Epithelial cell of proximal tubule (primary cell): ENCODE results near the gene PATE2. TPM values are rescaled to one million over a fixed set of nuclear protein-coding genes. Genes with fewer than 3 reads are reported as not detected.

ENCODE experiments used
- DNase-seq: peaks from one replicate; pipeline ENCODE4 v3.0.0-alpha.2; 2011; ENCODE audit warnings: low read depth
- H3K4me3 ChIP-seq: 2 replicates; pipeline ENCODE4 v1.5.1; 2011; ENCODE audit warnings: low read depth, mild to moderate bottlenecking, low read length
- CTCF ChIP-seq: conservative IDR thresholded peaks from 2 replicates; pipeline ENCODE4 v1.5.1; 2012; ENCODE audit warnings: low read depth, mild to moderate bottlenecking, low read length
- total RNA-seq: library from RNA; depleted of rRNA; stranded (reverse); fragments of >200 nt; gene quantifications from 2 replicates; pipeline ENCODE4 v1.2.3, GENCODE V29; 2015

Gene PATE2
- 0.07 TPM in 1 of 2 replicates, not detected in the other for total RNA-seq

GRCh38 chr11:125778728-125779127, at the start of gene PATE2:
PATE2 (minus strand) TSS chr11:125778828; CDS start chr11:125778773, 55 bp downstream.
- TF ChIP-seq CTCF, result no peak
- H3K4me3 ChIP-seq, result no peak within 1 kb of the TSS
- DNase-seq, result no peak

GRCh38 chr11:125807909-125808308, 29.3 kb upstream of the PATE2 start:
- no peak for DNase-seq
- TF ChIP-seq CTCF, result no peak
- H3K4me3 ChIP-seq, result no peak overlapping the region

- DNase-seq, result no peak
- no peak for TF ChIP-seq CTCF
Measured at GRCh38 chr11:125802387-125802786, 23.8 kb upstream of the PATE2 start.

GRCh38 chr11:125799808-125800207, 21.2 kb upstream of the PATE2 start:
- no peak for DNase-seq
- TF ChIP-seq CTCF, result no peak
- no peak overlapping the region for H3K4me3 ChIP-seq

More at GRCh38 chr11:125802387-125802786, 23.8 kb upstream of the PATE2 start:
- H3K4me3 ChIP-seq, result no peak overlapping the region

- no peak for DNase-seq
- TF ChIP-seq CTCF, result no peak
- H3K4me3 ChIP-seq, result no peak overlapping the region
Measured at GRCh38 chr11:125797641-125798040, 19.0 kb upstream of the PATE2 start.

GRCh38 chr11:125790825-125791224, 12.2 kb upstream of the PATE2 start:
- no peak overlapping the region for H3K4me3 ChIP-seq
- no peak for DNase-seq
- TF ChIP-seq CTCF, result no peak

GRCh38 chr11:125787827-125788226, 9.2 kb upstream of the PATE2 start, which contains the start of gene PATE3:
PATE3 (plus strand) TSS chr11:125788127; CDS start chr11:125788152, 25 bp downstream.
- TF ChIP-seq CTCF, result no peak

More at GRCh38 chr11:125787827-125788226, 9.2 kb upstream of the PATE2 start, which contains the start of gene PATE3:
- DNase-seq, result no peak
- no peak within 1 kb of the TSS for H3K4me3 ChIP-seq
